MM.1S (cell line): ENCODE measurements around the gene AGAP2.

Experiments used
- DNase-seq: peaks from one replicate; pipeline ENCODE4 v3.0.0-alpha.2; 2015
- H2AFZ ChIP-seq: fragments of 300-600 bp; sonication (generic); 2 replicates; pipeline ENCODE4 v1.6.0; 2016; ENCODE audit warnings: antibody characterized with exemption, low read length
- H3F3A ChIP-seq: fragments of 300-600 bp; sonication (generic); 2 replicates; pipeline ENCODE4 v1.6.1; 2016; ENCODE audit warnings: mild to moderate bottlenecking, antibody characterized with exemption, low read length, moderate library complexity, mixed read lengths; ENCODE audit not compliant: insufficient read depth
- H3K27ac ChIP-seq: fragments of 300-600 bp; sonication (generic); 2 replicates; pipeline ENCODE4 v1.5.1; 2016; ENCODE audit warnings: mild to moderate bottlenecking, low read length
- H3K27me3 ChIP-seq: fragments of 300-600 bp; sonication (generic); replicated peaks from 2 replicates; pipeline ENCODE4 v1.6.0; 2016; ENCODE audit warnings: low read length; ENCODE audit not compliant: insufficient read depth
- H3K36me3 ChIP-seq: fragments of 300-600 bp; sonication (generic); replicated peaks from 2 replicates; pipeline ENCODE4 v1.6.1; 2016; ENCODE audit warnings: mild to moderate bottlenecking, low read length, mixed read lengths; ENCODE audit not compliant: insufficient read depth
- H3K4me1 ChIP-seq: fragments of 300-600 bp; sonication (generic); 2 replicates; pipeline ENCODE4 v1.6.1; 2016; ENCODE audit warnings: low read length, mixed read lengths
- H3K4me2 ChIP-seq: fragments of 300-600 bp; sonication (generic); 2 replicates; pipeline ENCODE4 v1.6.0; 2016; ENCODE audit warnings: low read depth, low read length
- H3K4me3 ChIP-seq: fragments of 300-600 bp; sonication (generic); 2 replicates; pipeline ENCODE4 v1.5.1; 2016; ENCODE audit warnings: low read length, mixed read lengths
- H3K79me2 ChIP-seq: fragments of 300-600 bp; sonication (generic); 2 replicates; pipeline ENCODE4 v1.6.1; 2016; ENCODE audit warnings: mixed run types, low read length, mixed read lengths
- H3K9ac ChIP-seq: fragments of 300-600 bp; sonication (generic); 2 replicates; pipeline ENCODE4 v1.6.1; 2016; ENCODE audit warnings: low read length, mixed read lengths
- H3K9me2 ChIP-seq: fragments of 300-600 bp; sonication (generic); replicated peaks from 2 replicates; pipeline ENCODE4 v1.6.1; 2016; ENCODE audit warnings: mild to moderate bottlenecking, low read length, mixed read lengths; ENCODE audit not compliant: insufficient read depth
- H3K9me3 ChIP-seq: fragments of 300-600 bp; sonication (generic); replicated peaks from 2 replicates; pipeline ENCODE4 v1.6.1; 2016; ENCODE audit warnings: mild to moderate bottlenecking, low read length, mixed read lengths; ENCODE audit not compliant: insufficient read depth
- H4K20me1 ChIP-seq: fragments of 300-600 bp; sonication (generic); 2 replicates; pipeline ENCODE4 v1.6.1; 2016; ENCODE audit warnings: mild to moderate bottlenecking, low read length, moderate library complexity, mixed read lengths; ENCODE audit not compliant: insufficient read depth
- CTCF ChIP-seq: fragments of 300-600 bp; sonication (generic); IDR thresholded peaks from 2 replicates; pipeline ENCODE4 v1.5.1; 2016; ENCODE audit warnings: antibody characterized with exemption, low read length, mixed read lengths
- EZH2 ChIP-seq: fragments of 300-600 bp; sonication (generic); optimal IDR thresholded peaks from 2 replicates; pipeline ENCODE3; 2017; ENCODE audit warnings: low read depth, mild to moderate bottlenecking, antibody characterized with exemption, low read length, mixed read lengths
- EZH2phosphoT487 ChIP-seq: fragments of 300-600 bp; sonication (generic); IDR thresholded peaks from 2 replicates; pipeline ENCODE4 v1.6.1; 2018; ENCODE audit warnings: antibody characterized with exemption, low read length

Gene AGAP2

GRCh38 chr12:57767876-57768275, 29.3 kb upstream of the AGAP2 start:
- no peaks in the 10 kb centered on the region for H3K9me3 ChIP-seq
- H4K20me1 ChIP-seq: no peaks in the 10 kb centered on the region
- H3K4me2 ChIP-seq: no peak overlapping the region
- no peak overlapping the region for H2AFZ ChIP-seq
- H3K4me3 ChIP-seq: no peak overlapping the region
- no peak for DNase-seq
- H3K27ac ChIP-seq: no peak overlapping the region
- H3K36me3 ChIP-seq: no peaks in the 10 kb centered on the region; the same call in 1 of the 2 replicates
- H3K9me2 ChIP-seq: no peaks in the 10 kb centered on the region
- peaks cover 12% of the 10 kb centered on the region for H3K79me2 ChIP-seq
- H3K27me3 ChIP-seq: peaks cover 34% of the 10 kb centered on the region
- peaks cover 10% of the 10 kb centered on the region; the same call in 1 of the 2 replicates for H3K4me1 ChIP-seq
- no peak overlapping the region for H3K9ac ChIP-seq
- H3F3A ChIP-seq: peaks cover 4% of the 10 kb centered on the region; the same call in 1 of the 2 replicates
- no peak for TF ChIP-seq EZH2phosphoT487
- no peak for TF ChIP-seq EZH2
- no peak for TF ChIP-seq CTCF

- H3K4me2 ChIP-seq: no peak overlapping the region
- H3K36me3 ChIP-seq: no peaks in the 10 kb centered on the region; the same call in 1 of the 2 replicates
- no peak for TF ChIP-seq CTCF
- TF ChIP-seq EZH2phosphoT487: no peak
- TF ChIP-seq EZH2: no peak
- H3K27me3 ChIP-seq: peaks cover 34% of the 10 kb centered on the region
- no peak overlapping the region for H3K27ac ChIP-seq
- H2AFZ ChIP-seq: no peak overlapping the region
- no peaks in the 10 kb centered on the region for H3K9me2 ChIP-seq
- no peak overlapping the region for H3K4me3 ChIP-seq
- H3K4me1 ChIP-seq: peaks cover 10% of the 10 kb centered on the region; the same call in 1 of the 2 replicates
- DNase-seq: no peak
- H3K9me3 ChIP-seq: no peaks in the 10 kb centered on the region
- no peaks in the 10 kb centered on the region for H4K20me1 ChIP-seq
- H3K79me2 ChIP-seq: peaks cover 12% of the 10 kb centered on the region
- no peak overlapping the region for H3K9ac ChIP-seq
- H3F3A ChIP-seq: peaks cover 4% of the 10 kb centered on the region; the same call in 1 of the 2 replicates
Observed at GRCh38 chr12:57767305-57767698, 28.8 kb upstream of the AGAP2 start.

GRCh38 chr12:57766464-57767304, 28.1 kb upstream of the AGAP2 start, which contains the start of gene CYP27B1:
Gene CYP27B1, minus strand, starts transcription at chr12:57767078. Its CDS starts 37 bp downstream, at chr12:57767041.
- Histone ChIP-seq H3K4me1 (peaks cover 10% of the 10 kb centered on the region; the same call in 1 of the 2 replicates), H3F3A (peaks cover 1% of the 10 kb centered on the region; the same call in 1 of the 2 replicates), H2AFZ (no peak within 1 kb of the TSS), H3K9me3 (no peaks in the 10 kb centered on the region), H3K27me3 (peaks cover 34% of the 10 kb centered on the region), H3K27ac (no peak within 1 kb of the TSS), H4K20me1 (no peaks in the 10 kb centered on the region), H3K36me3 (no peaks in the 10 kb centered on the region; the same call in 1 of the 2 replicates), H3K79me2 (peaks cover 12% of the 10 kb centered on the region), H3K4me2 (peak within 1 kb of the TSS; percentile 90; the same call in 1 of the 2 replicates), H3K9me2 (no peaks in the 10 kb centered on the region), H3K9ac (no peak within 1 kb of the TSS), H3K4me3 (no peak within 1 kb of the TSS)
- TF ChIP-seq EZH2phosphoT487: no peak
- no peak for TF ChIP-seq CTCF
- no peak for TF ChIP-seq EZH2
- no peak for DNase-seq
